Tibial nerve (tissue), 3 donors: ENCODE measurements around the gene BOC.

ENCODE experiments used
- POLR2A ChIP-seq, 2 donors: fragments of 450-650 bp; IDR thresholded peaks; one replicate each; pipeline ENCODE4 v1.6.1; 2017; ENCODE audit warnings: antibody characterized with exemption in 2 of 2, mild to moderate bottlenecking in 2 of 2, moderate library complexity in 2 of 2
- TF ChIP-seq, protein P1 (sequence below), 5 experiments: fragments of 200-600 bp in 3 of 5; fragments of 450-650 bp in 2 of 5; sonication (generic) in 3 of 5; IDR thresholded peaks; one replicate each; pipeline ENCODE4 v1.5.1; 2016 to 2019; ENCODE audit warnings: antibody characterized with exemption in 5 of 5, mild to moderate bottlenecking in 3 of 5, moderate library complexity in 2 of 5

DNA sequence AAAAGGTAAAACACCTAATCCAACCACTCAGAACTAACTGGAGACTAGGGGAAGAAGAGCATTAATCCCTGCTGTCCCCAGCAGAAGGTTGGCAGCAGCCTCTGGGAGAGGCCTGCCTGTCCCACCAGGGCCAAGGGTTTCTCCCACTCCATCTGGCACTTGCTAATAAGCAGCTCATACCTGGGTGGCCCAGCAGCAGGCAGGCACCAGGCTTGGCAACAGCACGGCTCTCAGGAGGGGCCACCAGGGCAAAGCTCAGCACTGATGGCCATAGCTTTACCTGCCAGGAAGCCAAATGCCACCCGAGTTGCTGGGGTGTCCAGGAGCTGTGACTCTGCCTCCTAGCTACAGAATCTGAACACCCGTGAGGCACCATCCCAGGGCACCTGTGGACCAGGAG is 58.3 kb downstream of the BOC start:
- TF ChIP-seq, protein P1, sequence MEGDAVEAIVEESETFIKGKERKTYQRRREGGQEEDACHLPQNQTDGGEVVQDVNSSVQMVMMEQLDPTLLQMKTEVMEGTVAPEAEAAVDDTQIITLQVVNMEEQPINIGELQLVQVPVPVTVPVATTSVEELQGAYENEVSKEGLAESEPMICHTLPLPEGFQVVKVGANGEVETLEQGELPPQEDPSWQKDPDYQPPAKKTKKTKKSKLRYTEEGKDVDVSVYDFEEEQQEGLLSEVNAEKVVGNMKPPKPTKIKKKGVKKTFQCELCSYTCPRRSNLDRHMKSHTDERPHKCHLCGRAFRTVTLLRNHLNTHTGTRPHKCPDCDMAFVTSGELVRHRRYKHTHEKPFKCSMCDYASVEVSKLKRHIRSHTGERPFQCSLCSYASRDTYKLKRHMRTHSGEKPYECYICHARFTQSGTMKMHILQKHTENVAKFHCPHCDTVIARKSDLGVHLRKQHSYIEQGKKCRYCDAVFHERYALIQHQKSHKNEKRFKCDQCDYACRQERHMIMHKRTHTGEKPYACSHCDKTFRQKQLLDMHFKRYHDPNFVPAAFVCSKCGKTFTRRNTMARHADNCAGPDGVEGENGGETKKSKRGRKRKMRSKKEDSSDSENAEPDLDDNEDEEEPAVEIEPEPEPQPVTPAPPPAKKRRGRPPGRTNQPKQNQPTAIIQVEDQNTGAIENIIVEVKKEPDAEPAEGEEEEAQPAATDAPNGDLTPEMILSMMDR (IDR thresholded peaks at IDR 0.05), result no peak
- TF ChIP-seq POLR2A (IDR thresholded peaks at IDR 0.05), result no peak
